ENCODE data around the gene GET4.

The GET4 gene

GRCh38 chr7:944744-945143, 68.4 kb downstream of the GET4 start:
- TF ChIP-seq CTCF (conservative IDR thresholded peaks at IDR 0.05), result no peak
- no peak for TF ChIP-seq ZFX (IDR thresholded peaks at IDR 0.05)
- no peak overlapping the region for H3K27ac ChIP-seq

DNA sequence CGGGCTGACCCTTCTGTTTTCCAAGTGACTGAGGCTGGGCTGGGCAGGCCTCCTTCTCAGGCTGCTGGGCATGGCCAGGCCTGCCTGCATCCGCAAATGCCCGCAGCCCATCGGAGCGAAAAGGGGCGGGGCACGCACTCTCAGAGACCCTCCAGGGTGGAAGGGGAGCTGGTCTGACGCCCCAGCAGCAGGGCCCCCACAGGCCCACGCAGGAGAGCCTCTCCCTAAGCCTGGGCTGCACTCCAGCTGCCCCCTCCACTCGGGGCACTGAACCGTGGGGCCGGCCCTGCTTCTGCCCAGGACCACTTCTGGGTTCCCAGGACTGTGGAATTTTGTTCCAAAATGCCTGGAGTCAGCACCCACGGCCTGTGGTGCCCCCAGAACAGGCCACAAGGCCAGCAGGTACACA, 68.8 kb downstream of the GET4 start:
- no peak overlapping the region for H3K27ac ChIP-seq

GRCh38 chr7:945556-946255, 69.4 kb downstream of the GET4 start:
- TF ChIP-seq CTCF (conservative IDR thresholded peaks at IDR 0.05) (no peak), ZFX (IDR thresholded peaks at IDR 0.05) (no peak)
- no peak overlapping the region for H3K27ac ChIP-seq

More for the DNA sequence above, 68.8 kb downstream of the GET4 start:
- TF ChIP-seq ZFX (IDR thresholded peaks at IDR 0.05) (no peak), CTCF (conservative IDR thresholded peaks at IDR 0.05) (no peak)

All from C4-2B (cell line).